HuH-7 (cell line): ENCODE data around the gene PIP4K2A.

Source experiments
- DNase-seq: peaks from one replicate; pipeline ENCODE4 v3.0.0; 2011; ENCODE audit warnings: low spot score

Gene PIP4K2A

GRCh38 chr10:22666287-22667092 is 47.9 kb downstream of the PIP4K2A start:
- no peak for DNase-seq

- no peak for DNase-seq
Measured at GRCh38 chr10:22665329-22665728, 49.0 kb downstream of the PIP4K2A start.

- DNase-seq, result no peak
Measured at GRCh38 chr10:22662733-22663330, 51.5 kb downstream of the PIP4K2A start.

GRCh38 chr10:22659866-22660265 is 54.5 kb downstream of the PIP4K2A start:
- DNase-seq, result no peak

- DNase-seq, result no peak
Measured at GRCh38 chr10:22658745-22659410, 55.5 kb downstream of the PIP4K2A start.

GRCh38 chr10:22657566-22658225 is 56.7 kb downstream of the PIP4K2A start:
- DNase-seq, result no peak

- DNase-seq, result no peak
Measured at GRCh38 chr10:22657024-22657423, 57.4 kb downstream of the PIP4K2A start.

- DNase-seq, result no peak
Measured at GRCh38 chr10:22656036-22656435, 58.3 kb downstream of the PIP4K2A start.

GRCh38 chr10:22655312-22655981 is 58.9 kb downstream of the PIP4K2A start:
- DNase-seq, result no peak

GRCh38 chr10:22652988-22653481 is 61.3 kb downstream of the PIP4K2A start:
- no peak for DNase-seq

- DNase-seq, result no peak
Measured at GRCh38 chr10:22651276-22651980, 63.0 kb downstream of the PIP4K2A start.

- no peak for DNase-seq
Measured at GRCh38 chr10:22649994-22650393, 64.4 kb downstream of the PIP4K2A start.

- no peak for DNase-seq
Measured at GRCh38 chr10:22649390-22649841, 65.0 kb downstream of the PIP4K2A start.

- no peak for DNase-seq
Measured at GRCh38 chr10:22648547-22648961, 65.8 kb downstream of the PIP4K2A start.

- no peak for DNase-seq
Measured at GRCh38 chr10:22647244-22647643, 67.1 kb downstream of the PIP4K2A start.

- no peak for DNase-seq
Measured at GRCh38 chr10:22646388-22646853, 68.0 kb downstream of the PIP4K2A start.

GRCh38 chr10:22644222-22644621 is 70.2 kb downstream of the PIP4K2A start:
- no peak for DNase-seq

GRCh38 chr10:22643775-22644174 is 70.6 kb downstream of the PIP4K2A start:
- no peak for DNase-seq

- no peak for DNase-seq
Measured at GRCh38 chr10:22643116-22643515, 71.3 kb downstream of the PIP4K2A start.

GRCh38 chr10:22641743-22642142 is 72.6 kb downstream of the PIP4K2A start:
- no peak for DNase-seq

- no peak for DNase-seq
Measured at GRCh38 chr10:22640359-22640758, 74.0 kb downstream of the PIP4K2A start.
